Breast epithelium (tissue), 3 donors: Measurements from ENCODE around the gene ARHGEF10L.

Experiments
- POLR2A ChIP-seq: fragments of 450-650 bp; IDR thresholded peaks from one replicate; pipeline ENCODE4 v1.6.1; 2016; ENCODE audit warnings: antibody characterized with exemption, mild to moderate bottlenecking, moderate library complexity
- POLR2AphosphoS5 ChIP-seq, 3 donors: sonication (generic); formaldehyde crosslinking; IDR thresholded peaks; one replicate each; pipeline ENCODE4 v1.6.1; 2017; ENCODE audit warnings: antibody characterized with exemption in 3 of 3
- TF ChIP-seq, protein P1 (sequence below), 3 donors: fragments of 450-650 bp; IDR thresholded peaks; one replicate each; pipeline ENCODE4 v1.5.1; 2016 to 2017; ENCODE audit warnings: antibody characterized with exemption in 3 of 3, mild to moderate bottlenecking in 3 of 3, moderate library complexity in 3 of 3

- TF ChIP-seq, protein P1, sequence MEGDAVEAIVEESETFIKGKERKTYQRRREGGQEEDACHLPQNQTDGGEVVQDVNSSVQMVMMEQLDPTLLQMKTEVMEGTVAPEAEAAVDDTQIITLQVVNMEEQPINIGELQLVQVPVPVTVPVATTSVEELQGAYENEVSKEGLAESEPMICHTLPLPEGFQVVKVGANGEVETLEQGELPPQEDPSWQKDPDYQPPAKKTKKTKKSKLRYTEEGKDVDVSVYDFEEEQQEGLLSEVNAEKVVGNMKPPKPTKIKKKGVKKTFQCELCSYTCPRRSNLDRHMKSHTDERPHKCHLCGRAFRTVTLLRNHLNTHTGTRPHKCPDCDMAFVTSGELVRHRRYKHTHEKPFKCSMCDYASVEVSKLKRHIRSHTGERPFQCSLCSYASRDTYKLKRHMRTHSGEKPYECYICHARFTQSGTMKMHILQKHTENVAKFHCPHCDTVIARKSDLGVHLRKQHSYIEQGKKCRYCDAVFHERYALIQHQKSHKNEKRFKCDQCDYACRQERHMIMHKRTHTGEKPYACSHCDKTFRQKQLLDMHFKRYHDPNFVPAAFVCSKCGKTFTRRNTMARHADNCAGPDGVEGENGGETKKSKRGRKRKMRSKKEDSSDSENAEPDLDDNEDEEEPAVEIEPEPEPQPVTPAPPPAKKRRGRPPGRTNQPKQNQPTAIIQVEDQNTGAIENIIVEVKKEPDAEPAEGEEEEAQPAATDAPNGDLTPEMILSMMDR (IDR thresholded peaks at IDR 0.05) = no peak
- TF ChIP-seq POLR2A (no peak), POLR2AphosphoS5 (IDR thresholded peaks at IDR 0.05) (no peak)
Measured at GRCh38 chr1:17675744-17676143, 136.2 kb downstream of the ARHGEF10L start.
